T-helper 2 cell treated with Interferon-gamma antibody and Interleukin-4, amounts not matched to agents 100 ng/mL and 5 ng/mL, for 36 hours (primary cell): ENCODE results near the gene VIPR2. TPM values are rescaled to one million over a fixed set of nuclear protein-coding genes. Genes with fewer than 3 reads are reported as not detected.
"Not testable (repeated sequence)": the region's sequence is repeated elsewhere in the genome, so short reads cannot be mapped to it uniquely, and the experiment has no call there.

Experiments
- intact Hi-C: fragments of 100-400 bp; cut with micrococcal nuclease; formaldehyde crosslinking; loops from one replicate; pipeline ENCODE4 v1.15.1; 2023
- total RNA-seq: library from RNA; stranded (reverse); gene quantifications from 2 replicates; pipeline ENCODE4 v1.2.3, GENCODE V29; 2022

Gene VIPR2
- total RNA-seq, 1 donor from 2014 or later, result 2.2 TPM

- intact Hi-C loops, result loop anchor here (5.0 to 10.0 kb wide), 2 partner anchors 57 to 86 kb away; no protein-coding TSS in a partner anchor
These were observed 4.3 kb downstream of the VIPR2 start for GRCh38 chr7:159140170-159140910.

DNA sequence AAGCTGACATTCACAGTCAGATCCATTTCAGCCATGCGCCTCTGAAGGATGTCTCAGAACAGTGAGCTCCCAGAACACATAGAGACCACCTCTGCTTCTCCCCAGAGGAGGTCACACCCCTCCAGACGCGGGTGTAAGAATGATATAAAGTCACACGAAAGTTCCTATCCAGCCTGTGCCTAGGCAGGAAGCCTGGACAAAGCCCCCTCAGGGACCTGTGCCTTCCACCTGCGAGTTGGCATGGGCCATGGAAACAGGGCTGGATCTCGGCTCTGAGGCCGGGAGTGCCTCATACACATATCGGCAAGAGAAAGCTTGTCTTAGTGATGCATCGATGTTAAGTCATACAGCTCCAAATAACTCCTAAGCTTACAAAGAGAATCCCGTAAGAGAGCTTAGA lies 5.0 kb downstream of the VIPR2 start:
- intact Hi-C loops, result loop anchor here (5.0 to 10.0 kb wide), 2 partner anchors 58 to 85 kb away; no protein-coding TSS in a partner anchor

DNA sequence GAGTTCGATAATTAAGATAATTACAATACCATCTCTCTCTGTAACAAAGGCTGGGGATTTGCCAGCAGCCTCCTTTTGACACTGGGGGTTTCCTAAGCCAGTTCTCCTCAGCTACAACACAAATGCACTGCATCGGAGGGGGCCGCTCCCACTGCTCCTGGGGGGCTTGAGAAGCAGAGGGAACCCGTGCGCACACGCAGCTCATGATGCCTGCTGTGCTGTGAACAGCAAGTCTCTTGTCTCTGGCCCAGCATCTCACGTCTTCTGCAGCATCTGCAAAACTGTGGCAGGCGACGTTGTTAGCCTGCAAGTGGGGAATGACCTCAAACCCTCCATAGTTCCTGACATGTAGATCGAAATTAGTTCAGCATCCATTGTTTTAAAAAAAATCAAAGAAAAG lies 5.5 kb downstream of the VIPR2 start:
- intact Hi-C loops, result no loop called here

- intact Hi-C loops, result no loop called here
These were observed 6.2 kb downstream of the VIPR2 start for GRCh38 chr7:159138508-159138907.

- intact Hi-C loops, result no loop called here
These were observed 6.8 kb downstream of the VIPR2 start for GRCh38 chr7:159137906-159138305.

GRCh38 chr7:159136846-159137245 lies 7.8 kb downstream of the VIPR2 start:
- intact Hi-C loops, result no loop called here

DNA sequence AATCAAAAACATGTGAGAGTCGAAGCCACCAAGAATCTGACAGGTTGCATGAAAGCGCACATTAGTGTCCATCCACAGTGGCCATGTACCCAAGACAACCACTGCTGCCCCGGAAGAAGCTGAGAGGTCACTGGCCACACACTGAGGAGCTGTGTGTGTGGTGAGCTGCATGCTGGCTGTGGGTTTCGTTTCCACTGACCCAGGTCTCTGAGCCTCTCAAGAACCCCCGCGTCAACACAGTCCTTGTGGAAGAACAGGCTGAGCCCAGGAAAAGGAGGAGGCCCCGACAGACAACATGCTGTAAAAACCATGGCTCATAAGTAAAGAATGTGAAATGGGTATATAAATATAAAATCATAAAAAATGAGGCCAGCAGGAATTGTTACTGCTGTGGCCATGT lies 8.2 kb downstream of the VIPR2 start:
- intact Hi-C loops, result no loop called here

GRCh38 chr7:159136013-159136412 lies 8.7 kb downstream of the VIPR2 start:
- intact Hi-C loops, result no loop called here

DNA sequence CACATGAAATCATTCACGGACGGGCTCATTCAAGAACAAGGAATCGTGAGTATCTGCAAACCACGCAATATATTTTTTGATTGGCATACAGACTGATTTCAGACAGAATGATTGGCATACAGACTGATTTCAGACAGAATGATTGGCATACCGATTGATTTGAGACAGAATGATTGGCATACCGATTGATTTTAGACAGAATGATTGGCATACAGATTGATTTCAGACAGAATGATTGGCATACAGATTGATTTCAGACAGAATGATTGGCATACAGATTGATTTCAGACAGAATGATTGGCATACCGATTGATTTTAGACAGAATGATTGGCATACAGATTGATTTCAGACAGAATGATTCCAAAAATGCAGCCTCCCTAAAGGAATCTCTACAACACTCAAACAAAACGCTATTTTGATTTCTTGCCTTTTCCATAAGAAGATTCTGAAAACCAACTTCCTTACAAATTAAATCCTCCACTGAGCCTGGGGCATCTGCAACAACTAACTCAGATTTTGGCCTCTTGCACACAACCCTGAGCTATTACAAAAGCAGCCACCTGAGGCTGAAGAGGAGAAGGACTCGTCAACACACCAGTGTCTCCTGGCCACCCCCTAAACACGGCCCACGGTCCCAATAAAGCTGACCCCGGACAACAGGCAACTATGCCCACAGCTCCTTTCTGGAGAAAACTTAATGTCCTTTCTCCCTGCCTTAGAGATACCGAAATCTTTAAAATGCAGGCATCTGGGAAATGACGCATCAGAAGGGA lies 11.8 kb downstream of the VIPR2 start:
- intact Hi-C loops, result not testable (repeated sequence)

DNA sequence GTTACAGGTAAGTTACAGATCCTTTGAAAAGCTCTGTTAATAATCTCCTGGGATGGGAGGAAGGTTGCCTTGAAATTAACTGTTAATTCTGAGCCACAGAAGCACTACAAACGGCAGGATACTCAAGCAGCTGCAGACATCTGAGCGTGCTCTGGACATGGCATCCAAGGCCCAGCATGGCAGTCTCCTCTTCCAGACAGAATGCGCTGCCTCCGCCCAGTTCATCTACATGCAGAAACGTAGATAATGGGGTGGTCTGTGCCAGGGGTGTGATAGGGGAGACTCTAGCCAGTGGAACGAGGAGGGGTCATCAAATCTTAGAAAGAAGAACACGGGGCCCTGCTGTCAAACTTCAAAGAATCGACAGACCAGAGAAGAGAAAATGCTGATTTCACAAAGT lies 13.8 kb downstream of the VIPR2 start:
- intact Hi-C loops, result no loop called here

DNA sequence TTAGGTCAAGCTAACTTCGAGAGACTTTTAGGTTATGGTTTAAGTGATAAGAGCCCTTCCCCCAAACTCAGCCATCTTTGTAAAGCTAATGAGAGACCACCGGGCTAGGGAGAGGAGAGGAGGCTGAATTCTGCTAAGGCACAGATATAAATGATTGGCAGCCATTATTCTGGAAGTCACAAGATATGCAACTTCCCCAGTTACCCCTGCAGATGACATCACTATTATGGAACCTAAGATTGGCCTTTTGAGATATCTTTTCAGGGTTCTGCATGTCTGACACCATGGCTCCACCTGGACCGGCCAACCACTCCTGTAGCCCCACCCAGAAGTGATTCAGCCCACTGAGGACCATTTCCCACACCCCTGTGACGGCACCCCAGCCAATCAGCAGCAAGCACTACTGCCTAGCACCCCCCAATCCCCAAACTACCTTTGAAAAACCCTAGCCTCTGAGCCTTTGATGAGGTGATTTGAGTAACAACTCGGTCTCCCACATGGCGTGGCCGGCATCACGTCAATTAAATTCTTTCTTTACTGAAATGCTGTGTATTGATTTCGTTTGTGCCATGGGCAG lies 14.4 kb downstream of the VIPR2 start:
- intact Hi-C loops, result no loop called here

DNA sequence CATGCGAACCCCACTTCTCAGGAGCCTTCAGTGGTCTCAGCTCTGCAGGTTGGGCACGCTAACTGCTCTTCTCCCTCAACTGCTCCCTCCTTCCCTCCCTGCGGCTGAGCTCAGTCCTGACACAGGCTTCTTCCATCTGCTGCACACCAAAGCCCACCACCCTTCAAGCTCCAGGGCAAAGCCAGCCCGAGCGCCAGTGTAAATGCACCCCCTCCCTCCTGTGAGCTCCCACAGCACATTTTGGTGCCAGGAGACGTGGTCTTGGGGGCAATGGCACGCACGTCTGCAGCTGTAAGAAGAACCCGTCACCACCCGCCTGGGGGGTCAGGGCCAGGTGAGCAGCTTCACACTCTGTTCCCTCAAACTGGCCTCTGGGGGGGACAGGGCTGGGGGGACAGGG lies 15.9 kb downstream of the VIPR2 start:
- intact Hi-C loops, result no loop called here

GRCh38 chr7:159127691-159128642 lies 16.7 kb downstream of the VIPR2 start:
- intact Hi-C loops, result no loop called here

DNA sequence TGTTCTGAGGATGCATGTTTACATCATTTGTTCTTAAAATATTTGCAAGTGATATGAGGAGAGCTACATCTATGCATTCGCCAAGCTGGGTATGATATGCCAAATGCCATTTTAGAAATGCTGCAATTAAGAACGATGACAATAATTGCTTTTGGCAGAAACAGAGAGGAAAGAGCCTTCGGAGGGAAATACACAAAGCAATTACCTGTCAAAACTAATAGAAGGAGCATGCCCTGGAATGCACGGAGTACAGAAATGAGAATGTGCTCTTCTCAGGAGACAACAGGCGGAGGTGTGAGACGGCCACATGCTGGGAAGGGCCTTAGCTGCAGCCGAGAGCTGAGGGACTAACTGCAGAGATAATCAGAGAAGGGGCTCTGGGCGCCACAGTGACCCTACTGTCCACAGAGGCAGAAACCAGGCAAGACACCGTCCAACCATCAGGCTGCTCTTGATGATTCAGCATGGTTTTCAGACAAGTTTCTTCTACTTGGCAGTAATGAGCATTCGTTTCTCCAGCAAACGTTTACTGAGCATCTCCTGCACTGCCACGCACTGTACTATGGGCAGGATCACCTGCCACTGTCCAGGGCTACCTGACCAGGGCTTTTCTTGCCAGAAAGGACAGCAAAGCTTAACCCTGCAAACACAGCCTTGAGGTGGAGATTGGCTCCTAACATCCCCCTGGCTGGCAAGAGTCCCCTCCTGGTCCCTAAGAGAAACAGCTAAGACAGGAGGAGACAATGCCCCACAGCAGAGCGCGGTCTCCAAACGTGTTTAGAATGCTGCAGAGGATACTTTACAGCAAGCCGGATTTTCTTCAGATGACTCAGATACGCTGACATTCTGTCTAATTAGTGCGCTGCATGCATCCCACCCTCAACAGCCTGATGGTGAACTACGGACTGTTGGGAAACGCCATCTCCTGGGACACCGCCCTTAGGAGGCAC lies 18.1 kb downstream of the VIPR2 start:
- intact Hi-C loops, result no loop called here

- intact Hi-C loops, result no loop called here
These were observed 18.8 kb downstream of the VIPR2 start for GRCh38 chr7:159125955-159126270.

DNA sequence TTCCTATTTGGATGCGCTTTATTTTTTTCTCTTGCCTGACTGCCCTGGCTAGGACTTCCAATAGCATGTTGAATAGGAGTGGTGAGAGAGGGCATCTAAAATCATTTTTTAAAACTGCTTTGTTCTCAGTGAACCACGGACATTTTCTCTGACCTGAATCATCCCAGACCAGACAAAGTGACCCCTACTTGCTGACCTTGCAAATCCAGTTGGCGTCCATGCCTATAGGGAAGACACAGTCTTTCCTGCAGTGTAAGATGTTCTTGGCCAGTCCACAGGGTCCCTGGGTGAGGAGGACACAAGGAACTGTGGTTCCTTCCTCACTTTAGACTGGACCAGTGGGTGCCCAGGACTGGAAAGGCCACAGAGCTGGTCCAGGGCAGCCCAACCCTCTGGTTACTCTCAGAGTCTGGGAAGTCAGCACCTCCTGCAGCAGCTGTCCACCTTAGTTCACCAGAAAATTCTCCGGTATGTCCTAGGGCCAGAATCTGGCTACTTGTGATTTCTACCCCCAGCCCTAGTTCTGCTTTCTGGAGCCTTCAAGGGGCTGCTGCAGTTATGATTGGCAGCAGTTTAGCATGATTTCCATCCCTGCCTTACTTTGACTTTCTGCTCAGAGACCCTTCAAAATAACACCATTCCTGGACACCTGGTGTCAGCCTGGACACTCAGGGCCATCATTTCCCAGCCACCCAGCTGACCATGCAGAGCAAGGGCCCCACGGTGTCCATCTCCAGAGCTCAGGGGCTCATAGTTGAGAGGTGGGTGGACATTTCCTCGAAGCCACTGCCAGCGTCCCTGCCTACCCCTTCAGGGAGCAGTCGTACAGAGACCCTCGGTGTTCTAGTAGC lies 19.3 kb downstream of the VIPR2 start:
- intact Hi-C loops, result no loop called here

- intact Hi-C loops, result not testable (repeated sequence)
These were observed 20.9 kb downstream of the VIPR2 start for GRCh38 chr7:159123793-159124192.

- intact Hi-C loops, result not testable (repeated sequence)
These were observed 21.4 kb downstream of the VIPR2 start for GRCh38 chr7:159123294-159123693.

DNA sequence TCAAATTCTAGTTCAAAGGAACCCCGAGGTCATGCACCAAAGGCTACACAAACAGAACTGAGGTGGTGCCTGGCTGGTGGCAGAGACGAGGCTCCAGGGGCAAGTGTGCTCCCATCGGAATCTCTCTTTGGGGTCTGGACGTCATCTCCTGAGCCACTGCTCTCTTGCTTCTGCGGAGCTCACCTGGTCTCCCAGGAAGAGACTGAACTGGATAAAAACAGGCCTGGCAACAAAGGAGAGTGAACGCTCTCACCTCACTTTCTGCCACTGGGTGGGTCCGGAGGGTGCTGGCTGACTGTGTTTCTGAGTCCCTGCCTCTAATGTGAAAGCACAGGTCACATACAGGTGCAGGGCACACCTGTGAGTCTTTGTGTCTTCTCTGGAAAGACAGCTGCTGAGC lies 22.4 kb downstream of the VIPR2 start:
- intact Hi-C loops, result no loop called here
